KMS-11 (cell line): Measurements from ENCODE around the gene UBQLN4.

ENCODE experiments used
- H2AFZ ChIP-seq: fragments of 200-600 bp; sonication (generic); 2 replicates; pipeline ENCODE4 v1.6.1; 2016; ENCODE audit warnings: antibody characterized with exemption, mixed run types, low read depth
- H3K27ac ChIP-seq: fragments of 200-600 bp; sonication (generic); 2 replicates; pipeline ENCODE4 v1.6.1; 2016; ENCODE audit warnings: mild to moderate bottlenecking, mixed run types
- H3K27me3 ChIP-seq: fragments of 200-600 bp; sonication (generic); 2 replicates; pipeline ENCODE4 v1.6.1; 2017; ENCODE audit warnings: mild to moderate bottlenecking, low read depth, mixed run types, moderate library complexity; ENCODE audit not compliant: insufficient read depth
- H3K36me3 ChIP-seq: fragments of 200-600 bp; sonication (generic); 2 replicates; pipeline ENCODE4 v1.6.1; 2017; ENCODE audit warnings: mild to moderate bottlenecking, mixed run types; ENCODE audit not compliant: insufficient read depth
- H3K4me1 ChIP-seq: fragments of 200-600 bp; sonication (generic); 2 replicates; pipeline ENCODE4 v1.6.1; 2016; ENCODE audit warnings: mild to moderate bottlenecking, low read depth, mixed run types; ENCODE audit not compliant: poor library complexity, severe bottlenecking
- H3K4me2 ChIP-seq: fragments of 200-600 bp; sonication (generic); 2 replicates; pipeline ENCODE4 v1.7.0; 2016; ENCODE audit warnings: mild to moderate bottlenecking, mixed run types
- H3K4me3 ChIP-seq: fragments of 200-600 bp; sonication (generic); IDR thresholded peaks from 2 replicates; pipeline ENCODE4 v1.6.1; 2017; ENCODE audit warnings: low read depth, low read length, mixed read lengths; ENCODE audit not compliant: insufficient read depth
- H3K79me2 ChIP-seq: fragments of 200-600 bp; sonication (generic); 2 replicates; pipeline ENCODE4 v1.6.1; 2016; ENCODE audit warnings: low read depth, mixed run types; ENCODE audit not compliant: insufficient read depth
- H3K9ac ChIP-seq: fragments of 200-600 bp; sonication (generic); 2 replicates; pipeline ENCODE4 v1.6.1; 2016; ENCODE audit warnings: mild to moderate bottlenecking, mixed run types
- H4K20me1 ChIP-seq: fragments of 200-600 bp; sonication (generic); 2 replicates; pipeline ENCODE4 v1.6.1; 2016; ENCODE audit warnings: mild to moderate bottlenecking, mixed run types; ENCODE audit not compliant: insufficient read depth
- TF ChIP-seq, protein P1 (sequence below): fragments of 200-600 bp; sonication (generic); conservative IDR thresholded peaks from 2 replicates; pipeline ENCODE4 v1.6.1; 2017; ENCODE audit warnings: low read depth, mild to moderate bottlenecking, antibody characterized with exemption, low read length, moderate library complexity, mixed read lengths

Gene UBQLN4

GRCh38 chr1:155993595-155993994, 60.0 kb downstream of the UBQLN4 start:
- Histone ChIP-seq H3K79me2 (no peaks in the 10 kb centered on the region), H3K4me2 (no peak overlapping the region), H4K20me1 (no peaks in the 10 kb centered on the region), H3K4me3 (no peak overlapping the region), H3K27me3 (no peaks in the 10 kb centered on the region), H3K9ac (no peak overlapping the region), H3K27ac (no peak overlapping the region), H3K4me1 (peaks cover 28% of the 10 kb centered on the region), H3K36me3 (no peaks in the 10 kb centered on the region), H2AFZ (no peak overlapping the region)
- TF ChIP-seq, protein P1, sequence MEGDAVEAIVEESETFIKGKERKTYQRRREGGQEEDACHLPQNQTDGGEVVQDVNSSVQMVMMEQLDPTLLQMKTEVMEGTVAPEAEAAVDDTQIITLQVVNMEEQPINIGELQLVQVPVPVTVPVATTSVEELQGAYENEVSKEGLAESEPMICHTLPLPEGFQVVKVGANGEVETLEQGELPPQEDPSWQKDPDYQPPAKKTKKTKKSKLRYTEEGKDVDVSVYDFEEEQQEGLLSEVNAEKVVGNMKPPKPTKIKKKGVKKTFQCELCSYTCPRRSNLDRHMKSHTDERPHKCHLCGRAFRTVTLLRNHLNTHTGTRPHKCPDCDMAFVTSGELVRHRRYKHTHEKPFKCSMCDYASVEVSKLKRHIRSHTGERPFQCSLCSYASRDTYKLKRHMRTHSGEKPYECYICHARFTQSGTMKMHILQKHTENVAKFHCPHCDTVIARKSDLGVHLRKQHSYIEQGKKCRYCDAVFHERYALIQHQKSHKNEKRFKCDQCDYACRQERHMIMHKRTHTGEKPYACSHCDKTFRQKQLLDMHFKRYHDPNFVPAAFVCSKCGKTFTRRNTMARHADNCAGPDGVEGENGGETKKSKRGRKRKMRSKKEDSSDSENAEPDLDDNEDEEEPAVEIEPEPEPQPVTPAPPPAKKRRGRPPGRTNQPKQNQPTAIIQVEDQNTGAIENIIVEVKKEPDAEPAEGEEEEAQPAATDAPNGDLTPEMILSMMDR: no peak

- Histone ChIP-seq H3K4me2 (peak overlapping the region; percentile 1; the same call in 1 of the 2 replicates), H3K4me1 (peaks cover 36% of the 10 kb centered on the region), H4K20me1 (no peaks in the 10 kb centered on the region), H3K4me3 (no peak overlapping the region), H3K36me3 (no peaks in the 10 kb centered on the region), H2AFZ (peak overlapping the region; percentile 31; the same call in 1 of the 2 replicates), H3K27ac (no peak overlapping the region), H3K9ac (no peak overlapping the region), H3K27me3 (no peaks in the 10 kb centered on the region), H3K79me2 (no peaks in the 10 kb centered on the region)
- TF ChIP-seq, protein P1: no peak
Observed at GRCh38 chr1:155990005-155990739, 63.4 kb downstream of the UBQLN4 start.

DNA sequence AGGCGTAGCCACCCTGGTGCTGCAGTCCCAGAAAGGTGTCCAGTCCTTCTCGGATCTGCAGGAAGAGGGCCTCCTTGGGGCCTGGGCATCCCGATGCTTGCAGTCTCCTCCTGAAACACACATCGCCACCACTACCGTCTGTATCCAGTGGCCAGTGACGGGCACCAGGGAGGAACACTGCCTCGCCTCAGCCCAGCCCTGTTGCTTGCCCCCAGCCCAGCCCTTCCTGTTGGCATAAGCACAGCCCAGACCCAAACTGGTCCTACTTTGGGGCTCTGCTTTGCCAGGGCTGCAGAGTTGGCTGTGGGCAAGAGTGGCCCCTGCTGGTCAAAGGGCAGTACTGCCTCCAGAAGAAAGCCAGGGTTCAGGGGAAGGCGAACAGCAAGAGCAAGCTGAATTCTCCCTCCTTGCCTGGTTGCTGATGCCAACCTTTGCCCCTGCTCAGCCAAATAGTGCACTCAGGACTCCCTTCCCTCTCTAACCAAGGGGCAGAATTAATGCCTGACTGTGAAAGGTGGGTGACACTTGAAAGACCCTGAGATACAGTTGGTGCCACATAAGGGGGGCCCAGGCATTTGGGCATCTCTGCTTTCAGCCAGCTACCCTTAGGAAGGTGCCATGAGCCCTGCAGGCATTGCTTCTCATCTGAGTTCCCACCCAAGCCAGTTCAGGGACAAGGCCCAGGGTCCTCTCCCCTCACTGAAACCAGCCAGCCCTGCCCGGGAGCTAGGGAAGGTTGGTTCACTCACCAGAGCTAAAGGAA, 64.2 kb downstream of the UBQLN4 start:
- Histone ChIP-seq H4K20me1 (no peaks in the 10 kb centered on the region), H3K27ac (no peak overlapping the region), H3K4me2 (peak overlapping the region; percentile 1; the same call in 1 of the 2 replicates), H2AFZ (peak overlapping the region; percentile 31; the same call in 1 of the 2 replicates), H3K36me3 (no peaks in the 10 kb centered on the region), H3K9ac (no peak overlapping the region), H3K4me3 (no peak overlapping the region), H3K27me3 (no peaks in the 10 kb centered on the region), H3K79me2 (no peaks in the 10 kb centered on the region), H3K4me1 (peaks cover 40% of the 10 kb centered on the region)
- TF ChIP-seq, protein P1: peak; percentile 100
